H1 (cell line): ENCODE data around the gene HSPA6. TPM values are rescaled to one million over a fixed set of nuclear protein-coding genes. Genes with fewer than 3 reads are reported as not detected.
"Not testable (repeated sequence)": the region's sequence is repeated elsewhere in the genome, so short reads cannot be mapped to it uniquely, and the experiment has no call there.

Experiments
- CTCF ChIA-PET: fragments of 300-600 bp; sonication (Branson Sonifier 250); formaldehyde crosslinking; loops from one replicate; lab custom pipeline; 2021; ENCODE audit not compliant: partially characterized antibody; lab: Charles Lee
- POLR2A ChIA-PET: fragments of 300-600 bp; sonication (Branson Sonifier 250); formaldehyde crosslinking; loops from one replicate; lab custom pipeline; 2021; ENCODE audit warnings: inconsistent platforms; ENCODE audit not compliant: partially characterized antibody; lab: Charles Lee
- DNase-seq, 2 experiments: peaks; one replicate each; pipeline versions ENCODE4 v3.0.0 to v3.0.0-alpha.2; 2010 to 2022; ENCODE audit warnings: low spot score in 2 of 2, low read depth in 1 of 2, mixed read lengths in 1 of 2
- FAIRE-seq: peaks from 2 replicates; lab custom pipeline; 2011; peaks lifted over from hg19 to GRCh38; lab: Jason Lieb, UNC
- H2AFZ ChIP-seq: 2 replicates; pipeline ENCODE4 v1.8.1; 2012; ENCODE audit warnings: low read length, inconsistent platforms
- H2AK5ac ChIP-seq: 2 replicates; pipeline ENCODE4 v1.6.1; 2013; ENCODE audit warnings: low read depth, low read length
- H2BK120ac ChIP-seq: replicated peaks from 2 replicates; pipeline ENCODE3; 2013; ENCODE audit warnings: low read depth, low read length, inconsistent platforms
- H2BK12ac ChIP-seq: 2 replicates; pipeline ENCODE4 v1.6.1; 2013; ENCODE audit warnings: low read depth, low read length
- H2BK15ac ChIP-seq: 2 replicates; pipeline ENCODE4 v1.6.1; 2013; ENCODE audit warnings: low read length
- H2BK20ac ChIP-seq: 2 replicates; pipeline ENCODE4 v1.6.1; 2013; ENCODE audit warnings: low read length
- H2BK5ac ChIP-seq: 2 replicates; pipeline ENCODE4 v1.6.1; 2013; ENCODE audit warnings: low read depth, low read length
- H3K14ac ChIP-seq: 2 replicates; pipeline ENCODE4 v1.6.1; 2013; ENCODE audit warnings: inconsistent platforms; ENCODE audit not compliant: insufficient read length
- H3K18ac ChIP-seq: 2 replicates; pipeline ENCODE4 v1.6.1; 2013; ENCODE audit warnings: low read length; ENCODE audit errors: extremely low read depth
- H3K23ac ChIP-seq: 2 replicates; pipeline ENCODE4 v1.6.1; 2013; ENCODE audit warnings: inconsistent platforms; ENCODE audit not compliant: insufficient read length
- H3K23me2 ChIP-seq: 2 replicates; pipeline ENCODE4 v1.6.1; 2013; ENCODE audit warnings: low read depth, low read length
- H3K27ac ChIP-seq: 2 replicates; pipeline ENCODE4 v1.6.1; 2011; ENCODE audit warnings: low read depth, low read length, inconsistent platforms
- H3K27me3 ChIP-seq, 4 experiments: replicated peaks in 1 of 4; 1 replicate in 1 of 4; 2 replicates in 3 of 4; pipeline versions ENCODE4 v1.6.1 to v1.8.1; 2011 to 2013; ENCODE audit warnings: low read length in 3 of 4, mild to moderate bottlenecking in 3 of 4, inconsistent platforms in 2 of 4, mixed read lengths in 2 of 4, moderate library complexity in 1 of 4; ENCODE audit not compliant: control insufficient read depth in 3 of 4, insufficient read depth in 3 of 4; ENCODE audit errors: extremely low read depth in 1 of 4
- H3K36me3 ChIP-seq, 4 experiments: 2 replicates each; pipeline versions ENCODE4 v1.6.1 to v1.8.1; 2011 to 2013; ENCODE audit warnings: mild to moderate bottlenecking in 4 of 4, low read length in 3 of 4, moderate library complexity in 2 of 4, control low read depth in 1 of 4, inconsistent platforms in 1 of 4; ENCODE audit not compliant: insufficient read depth in 4 of 4, control insufficient read depth in 2 of 4
- H3K4ac ChIP-seq: replicated peaks from 2 replicates; pipeline ENCODE3; 2013; ENCODE audit warnings: low read length, low read depth, mixed read lengths, inconsistent platforms; ENCODE audit not compliant: insufficient read length
- H3K4me1 ChIP-seq, 4 experiments: replicated peaks in 1 of 4; 1 replicate in 1 of 4; 2 replicates in 3 of 4; pipeline versions ENCODE4 v1.6.1 to v1.8.1; 2011 to 2013; ENCODE audit warnings: low read length in 3 of 4, inconsistent platforms in 2 of 4, mixed read lengths in 1 of 4; ENCODE audit not compliant: insufficient read depth in 4 of 4, control insufficient read depth in 3 of 4
- H3K4me2 ChIP-seq, 2 experiments: 2 replicates each; pipeline versions ENCODE4 v1.6.1 to v1.8.1; 2011 to 2013; ENCODE audit warnings: low read depth in 2 of 2, low read length in 2 of 2, control low read depth in 1 of 2, inconsistent platforms in 1 of 2, mild to moderate bottlenecking in 1 of 2; ENCODE audit not compliant: insufficient read depth in 1 of 2
- H3K4me3 ChIP-seq, 4 experiments: fragments of 200-600, 300-600 bp in 1 of 4; sonication (generic), shearing (Covaris generic), sonication (Bioruptor Twin) in 1 of 4; 2 replicates each; pipeline versions ENCODE4 v1.5.1 to v1.8.1; 2011 to 2016; ENCODE audit warnings: low read length in 4 of 4, low read depth in 3 of 4, control low read depth in 2 of 4, inconsistent platforms in 2 of 4, mild to moderate bottlenecking in 2 of 4, mixed read lengths in 1 of 4, moderate library complexity in 1 of 4; ENCODE audit not compliant: insufficient read depth in 2 of 4; ENCODE audit errors: extremely low read depth in 1 of 4
- H3K56ac ChIP-seq: replicated peaks from 2 replicates; pipeline ENCODE3; 2013; ENCODE audit warnings: low read depth, mild to moderate bottlenecking, mixed read lengths, low read length, inconsistent platforms; ENCODE audit not compliant: insufficient read length
- H3K79me1 ChIP-seq: 2 replicates; pipeline ENCODE4 v1.6.1; 2013; ENCODE audit warnings: low read depth, low read length, control low read depth
- H3K79me2 ChIP-seq, 2 experiments: 2 replicates each; pipeline versions ENCODE4 v1.6.1 to v1.8.1; 2012 to 2013; ENCODE audit warnings: low read length in 2 of 2, mild to moderate bottlenecking in 2 of 2, inconsistent platforms in 1 of 2; ENCODE audit not compliant: insufficient read depth in 2 of 2, control insufficient read depth in 1 of 2
- H3K9ac ChIP-seq, 4 experiments: replicated peaks in 1 of 4; 1 replicate in 1 of 4; 2 replicates in 3 of 4; pipeline versions ENCODE4 v1.6.1 to v1.8.1; 2011 to 2013; ENCODE audit warnings: low read depth in 3 of 4, low read length in 3 of 4, control low read depth in 2 of 4, mild to moderate bottlenecking in 2 of 4, moderate library complexity in 2 of 4, inconsistent platforms in 1 of 4; ENCODE audit errors: extremely low read depth in 1 of 4
- H3K9me3 ChIP-seq, 2 experiments: 2 replicates each; pipeline versions ENCODE4 v1.6.1 to v1.8.1; 2012 to 2013; ENCODE audit warnings: mild to moderate bottlenecking in 2 of 2, moderate library complexity in 2 of 2, control low read depth in 1 of 2, inconsistent platforms in 1 of 2, low read depth in 1 of 2, low read length in 1 of 2, mixed read lengths in 1 of 2; ENCODE audit not compliant: insufficient read depth in 2 of 2
- H4K20me1 ChIP-seq, 2 experiments: replicated peaks in 1 of 2; 2 replicates each; pipeline versions ENCODE3 to v1.8.1; 2011 to 2013; ENCODE audit warnings: inconsistent platforms in 2 of 2, low read length in 2 of 2, mild to moderate bottlenecking in 1 of 2; ENCODE audit not compliant: insufficient read depth in 2 of 2, control insufficient read depth in 1 of 2
- H4K5ac ChIP-seq: 2 replicates; pipeline ENCODE4 v1.6.1; 2013; ENCODE audit warnings: low read length, low read depth, mixed read lengths, inconsistent platforms; ENCODE audit not compliant: insufficient read length
- H4K8ac ChIP-seq: 2 replicates; pipeline ENCODE4 v1.8.0; 2013; ENCODE audit warnings: mild to moderate bottlenecking, moderate library complexity, low read length, inconsistent platforms; ENCODE audit not compliant: insufficient read depth; ENCODE audit errors: extremely low read depth
- H4K91ac ChIP-seq: replicated peaks from 2 replicates; pipeline ENCODE3; 2013; ENCODE audit warnings: low read length, mixed read lengths, inconsistent platforms; ENCODE audit not compliant: insufficient read length
- SP1 ChIP-seq: IDR thresholded peaks from 2 replicates; pipeline ENCODE4 v1.6.1; 2011; ENCODE audit warnings: low read depth, low read length
- WGBS, 2 experiments: shearing (Covaris generic) in 1 of 2; methylation state at CpG; one replicate each; pipeline versions ENCODE4 v1.1.6 to v1.1.7; 2013 to 2015; ENCODE audit warnings: low lambda C conversion rate in 2 of 2, mixed read lengths in 2 of 2, inconsistent platforms in 1 of 2, low coverage in 1 of 2, missing lambda C conversion rate in 1 of 2; ENCODE audit not compliant: insufficient replicate concordance in 2 of 2, insufficient coverage in 1 of 2, insufficient read length in 1 of 2; ENCODE audit errors: extremely low coverage in 1 of 2, missing lambda C conversion rate in 1 of 2; 5-methylcytosine and 5-hydroxymethylcytosine counted together
- polyA plus RNA-seq, 7 experiments: library from polyadenylated mRNA; depleted of rRNA in 3 of 7; stranded (reverse) in 5 of 7; unstranded in 2 of 7; fragments of >200 nt in 5 of 7; fragments of 200-250 nt in 2 of 7; gene quantifications; 1 replicate in 5 of 7; 2 replicates in 1 of 7; 4 replicates in 1 of 7; pipeline versions ENCODE4 v1.2.1 to v1.2.3, GENCODE V29; 2011 to 2013; ENCODE audit warnings: missing spikeins in 2 of 7, mixed read lengths in 2 of 7
- total RNA-seq: library from RNA; stranded (reverse); fragmentation: NEBNext Ultra II Directional; extraction: Animal tissue kit (Norgen Biotek cat#: 25700); gene quantifications from 2 replicates; pipeline ENCODE4 v1.2.1, GENCODE V29; 2021

Gene HSPA6
- total and polyA plus RNA-seq, 2 of the 8 experiments (the other 6 are each of a cell fraction or from before 2014, with no cell fraction given), result 0.06 to 0.15 TPM

DNA sequence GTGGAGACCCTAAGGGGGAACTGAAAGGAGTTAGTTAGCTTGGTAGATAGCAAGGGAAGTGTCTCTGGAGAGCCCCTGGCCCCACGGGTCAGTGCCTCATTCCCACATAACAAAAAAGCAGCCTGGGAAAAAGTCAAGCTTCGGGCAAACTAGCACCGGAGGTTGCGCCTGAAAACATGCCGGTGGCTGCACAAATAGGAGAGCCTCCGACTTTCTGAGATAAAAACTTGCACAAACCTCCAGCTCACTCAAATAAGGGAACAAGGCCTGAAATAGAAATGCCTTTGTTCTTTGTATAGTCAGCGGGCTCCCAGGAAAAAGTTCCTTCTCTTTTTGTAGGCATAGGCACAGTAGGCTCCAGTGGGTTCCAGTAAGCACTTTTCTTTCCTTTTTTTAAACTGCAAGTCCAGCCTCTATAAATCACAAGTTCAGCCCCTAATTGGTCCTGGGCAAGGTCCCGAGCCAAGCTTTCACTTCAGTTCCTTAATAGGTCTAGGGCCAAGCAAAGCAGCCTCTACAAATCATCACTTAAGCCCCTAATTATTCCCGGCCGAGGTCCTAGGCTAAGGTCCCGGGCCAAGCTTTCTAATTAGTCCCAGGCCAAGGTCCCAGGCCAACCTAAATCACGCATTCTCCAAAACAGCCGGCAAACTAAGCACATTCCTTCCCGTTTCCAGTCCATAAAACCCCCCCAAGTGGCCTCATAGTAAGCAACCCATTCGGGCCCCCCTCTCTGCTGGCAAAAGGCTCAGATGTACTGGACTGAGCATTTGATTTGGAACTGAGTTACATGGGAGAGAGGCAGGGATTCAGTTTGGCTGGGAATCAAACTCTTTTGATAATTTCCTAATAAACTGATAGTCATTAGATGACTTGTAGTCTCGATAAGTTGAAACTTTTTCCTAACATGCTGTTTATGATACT is 8.6 kb downstream of the HSPA6 start:
- not testable (repeated sequence) for H3K18ac ChIP-seq, H3K4ac ChIP-seq, H3K14ac ChIP-seq, H3K23me2 ChIP-seq, H2AK5ac ChIP-seq, H3K4me1 ChIP-seq, H3K79me1 ChIP-seq, H2BK12ac ChIP-seq, H3K9me3 ChIP-seq, H3K36me3 ChIP-seq, H4K91ac ChIP-seq, H4K5ac ChIP-seq, FAIRE-seq, H2BK120ac ChIP-seq, H3K56ac ChIP-seq, H2BK5ac ChIP-seq, H4K20me1 ChIP-seq, H2BK20ac ChIP-seq, H2BK15ac ChIP-seq, H3K27me3 ChIP-seq, H3K23ac ChIP-seq, H3K27ac ChIP-seq, H4K8ac ChIP-seq, H3K79me2 ChIP-seq, DNase-seq
- peak overlapping the region; percentile 71 to 92 for H3K4me2 ChIP-seq
- TF ChIP-seq SP1, result 0 out of 2 replicates have a peak, but pooled peaks have one; percentile 13
- POLR2A ChIA-PET, result interaction anchor here (0.9 kb wide), 1 partner anchor 88 kb away, joined by 3 read pairs; no protein-coding TSS in a partner anchor
- WGBS, 2 experiments, result 40% methylated on average over 14 of the region's 16 CpGs; no CpG with 5 or more reads in 1 of the 2 experiments
- H3K4me3 ChIP-seq, result peak overlapping the region; percentile 57 to 78 (median 64); a peak in 6 of 8 replicates
- CTCF ChIA-PET, result interaction anchor here (1.1 to 1.7 kb wide), 4 partner anchors 46 to 208 kb away, joined by 3 to 7 read pairs (median 4); no protein-coding TSS in a partner anchor
- H2AFZ ChIP-seq, result peak overlapping the region; percentile 67
- H3K9ac ChIP-seq, result peak overlapping the region in 1 of 4 experiments; percentile 48; a peak in 1 of 7 replicates
